KBM-7 (cell line): ENCODE data around the gene SEC11A.

Experiments used
- DNase-seq: peaks from one replicate; pipeline ENCODE4 v3.0.0-alpha.2; 2015
- in situ Hi-C: fragments of 300-500 bp; cut with MboI; formaldehyde crosslinking; loops from 2 replicates; pipeline ENCODE4 v1.14.3; 2020; ENCODE audit warnings: low sequenced_read_pairs, low pct_unique_long_range_greater_than_20kb, mixed read lengths

Gene SEC11A

DNA sequence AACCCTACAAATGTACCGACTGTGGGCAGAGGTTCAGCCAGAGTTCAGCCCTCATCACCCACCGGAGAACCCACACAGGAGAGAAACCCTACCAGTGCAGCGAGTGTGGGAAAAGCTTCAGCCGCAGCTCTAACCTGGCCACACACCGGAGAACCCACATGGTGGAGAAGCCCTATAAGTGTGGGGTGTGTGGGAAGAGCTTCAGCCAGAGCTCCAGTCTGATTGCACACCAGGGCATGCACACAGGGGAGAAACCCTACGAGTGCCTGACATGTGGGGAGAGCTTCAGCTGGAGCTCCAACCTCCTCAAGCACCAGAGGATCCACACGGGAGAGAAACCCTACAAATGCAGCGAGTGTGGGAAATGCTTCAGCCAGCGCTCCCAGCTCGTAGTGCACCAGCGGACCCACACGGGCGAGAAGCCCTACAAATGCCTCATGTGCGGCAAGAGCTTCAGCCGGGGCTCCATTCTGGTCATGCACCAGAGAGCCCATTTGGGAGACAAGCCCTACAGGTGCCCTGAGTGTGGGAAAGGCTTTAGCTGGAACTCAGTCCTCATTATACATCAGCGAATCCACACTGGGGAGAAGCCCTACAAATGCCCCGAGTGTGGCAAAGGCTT lies 94.5 kb downstream of the SEC11A start:
- in situ Hi-C loops: no loop called here
- DNase-seq: no peak

DNA sequence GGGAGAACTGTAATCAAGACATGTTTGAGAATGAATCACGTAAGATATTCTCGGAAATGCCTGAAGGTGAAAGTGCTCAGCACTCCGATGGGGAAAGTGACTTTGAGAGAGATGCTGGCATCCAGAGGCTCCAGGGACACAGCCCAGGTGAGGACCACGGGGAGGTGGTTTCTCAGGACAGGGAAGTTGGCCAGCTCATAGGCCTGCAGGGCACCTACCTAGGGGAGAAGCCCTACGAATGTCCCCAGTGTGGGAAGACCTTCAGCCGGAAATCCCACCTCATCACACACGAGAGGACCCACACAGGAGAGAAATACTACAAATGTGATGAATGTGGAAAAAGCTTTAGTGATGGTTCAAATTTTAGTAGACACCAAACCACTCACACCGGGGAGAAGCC lies 95.3 kb downstream of the SEC11A start:
- in situ Hi-C loops: no loop called here
- no peak for DNase-seq
